NCI-H82 treated with DMSO at 0.1 percent for 48 hours (cell line): ENCODE results near the gene RYR3.

Experiments
- DNase-seq: peaks from one replicate; lab custom pipeline; 2025; ENCODE audit not compliant: unreplicated experiment; lab: John Stamatoyannopoulos, UW

RYR3 gene

DNA sequence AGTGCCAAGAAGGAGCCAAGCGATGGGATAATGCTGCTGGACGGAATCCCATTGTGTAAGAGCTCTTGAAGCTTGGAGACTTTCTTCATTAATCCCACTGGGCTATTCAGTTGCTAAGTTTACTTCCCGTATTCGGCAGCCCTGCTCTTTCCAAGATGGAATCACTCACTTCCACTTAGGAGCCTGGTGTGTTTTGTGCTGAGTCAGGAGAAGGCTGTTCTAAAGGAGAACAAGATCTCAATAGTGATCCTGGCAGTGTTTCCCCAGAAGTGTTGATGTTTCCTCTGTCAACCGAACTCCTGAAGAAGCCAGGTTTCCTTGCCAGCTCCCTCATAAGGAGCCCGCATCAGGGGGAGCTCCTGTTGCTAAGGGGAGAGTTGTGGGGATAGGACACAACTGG lies 387.4 kb downstream of the RYR3 start:
- no peak for DNase-seq

DNA sequence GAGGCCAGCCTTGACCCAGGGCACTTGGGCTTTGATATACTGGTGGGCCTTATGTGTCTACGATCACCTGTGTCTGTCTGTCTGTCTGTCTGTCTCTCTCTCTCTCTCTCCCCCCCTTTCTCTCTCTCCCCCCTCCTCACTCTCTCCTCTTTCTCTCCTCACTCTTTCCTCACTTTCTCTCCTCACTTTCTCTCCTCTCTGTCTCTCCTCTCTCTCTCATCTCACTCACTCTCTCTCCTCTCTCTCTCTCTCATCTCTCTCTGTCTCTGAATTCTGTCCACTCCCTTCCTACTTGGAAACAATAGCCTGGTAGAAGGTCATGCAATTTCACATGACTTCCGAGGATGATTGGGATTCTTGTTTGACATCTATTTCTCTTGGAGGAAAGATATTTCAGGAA lies 388.4 kb downstream of the RYR3 start:
- DNase-seq, result no peak

GRCh38 chr15:33699691-33700447 lies 389.1 kb downstream of the RYR3 start:
- no peak for DNase-seq

DNA sequence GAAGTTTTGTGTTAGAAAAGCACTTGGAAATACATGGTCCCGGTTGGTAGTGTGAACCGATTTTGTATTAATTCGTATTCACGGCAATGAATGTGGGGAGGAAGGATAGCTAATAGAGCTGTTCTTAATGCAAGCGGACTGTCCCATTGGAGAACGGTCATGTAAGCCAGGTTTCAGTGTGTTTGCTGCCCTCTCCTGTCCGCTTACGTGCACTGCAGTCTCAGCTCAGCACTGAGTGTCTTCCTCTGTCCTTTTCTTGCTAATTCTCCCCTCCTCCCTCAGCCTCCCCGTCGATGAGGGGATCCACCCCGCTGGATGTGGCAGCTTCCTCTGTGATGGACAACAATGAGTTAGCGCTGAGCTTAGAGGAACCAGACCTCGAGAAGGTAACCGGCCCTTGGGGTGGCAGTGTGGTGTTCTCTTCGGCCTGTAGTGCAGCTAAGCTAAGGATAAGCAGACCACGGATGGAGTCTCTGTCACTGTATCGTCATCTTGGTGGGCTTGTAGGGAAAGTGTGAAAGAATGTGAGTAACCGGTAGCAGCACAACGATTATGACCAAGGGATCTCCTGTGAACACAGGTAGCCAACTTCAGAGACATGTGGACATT lies 390.0 kb downstream of the RYR3 start:
- DNase-seq, result peak; percentile 35

DNA sequence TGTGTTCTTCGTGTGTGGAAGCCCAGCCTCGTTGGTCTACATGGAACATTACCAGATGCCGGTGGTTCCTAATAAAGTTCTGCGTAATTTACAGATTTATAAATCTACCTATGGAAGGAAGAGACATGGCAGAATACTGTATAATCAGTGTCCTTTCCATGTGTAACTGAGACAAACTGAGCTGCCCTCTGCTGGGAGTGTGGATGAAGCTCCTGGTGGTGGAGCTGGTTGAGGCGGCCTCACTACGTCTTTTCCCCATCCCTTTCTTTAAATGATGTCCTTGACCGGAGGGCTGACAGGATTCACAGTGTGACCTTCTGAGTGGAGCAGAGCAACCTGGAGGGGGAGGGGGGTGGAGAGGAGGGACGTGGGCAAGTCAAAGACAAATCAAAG lies 390.5 kb downstream of the RYR3 start:
- no peak for DNase-seq

DNA sequence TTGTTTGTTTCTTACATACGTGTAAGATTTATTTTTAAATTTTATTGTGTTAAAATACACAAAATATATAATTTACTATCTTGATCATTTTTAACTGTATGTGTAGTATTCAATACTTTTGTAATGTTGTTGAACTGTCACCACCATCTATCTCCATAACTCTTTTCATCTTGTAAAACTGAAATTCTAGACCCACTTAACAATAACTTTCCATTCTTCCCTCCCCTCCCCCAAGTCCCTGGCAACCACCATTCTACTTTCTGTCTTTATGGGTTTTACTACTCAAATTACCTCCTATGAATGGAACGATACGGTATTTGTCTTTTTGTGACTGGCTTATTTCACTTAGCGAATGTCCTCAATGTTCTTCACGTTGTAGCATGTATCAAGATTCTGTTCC lies 395.4 kb downstream of the RYR3 start:
- DNase-seq, result no peak

DNA sequence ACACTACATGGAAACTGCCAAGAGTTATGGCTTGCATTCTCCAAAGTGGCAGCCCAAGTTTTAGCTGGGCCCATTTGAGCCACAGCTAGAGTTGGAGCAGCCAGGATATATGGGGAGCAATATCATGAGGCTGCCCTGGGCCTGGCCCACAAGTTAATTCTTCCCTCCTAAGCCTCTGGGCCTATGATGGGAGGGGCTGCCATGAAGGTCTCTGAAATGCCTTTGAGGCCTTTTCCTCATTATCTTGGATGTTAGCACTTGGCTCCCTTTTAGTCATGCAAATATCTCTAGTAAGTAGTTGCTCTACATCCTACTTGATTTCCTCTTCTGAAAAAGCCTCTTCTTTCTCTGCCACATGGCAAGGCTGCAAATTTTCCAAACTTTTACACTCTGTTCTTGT lies 400.0 kb downstream of the RYR3 start:
- DNase-seq, result no peak

GRCh38 chr15:33716025-33716424 lies 405.3 kb downstream of the RYR3 start:
- DNase-seq, result no peak

DNA sequence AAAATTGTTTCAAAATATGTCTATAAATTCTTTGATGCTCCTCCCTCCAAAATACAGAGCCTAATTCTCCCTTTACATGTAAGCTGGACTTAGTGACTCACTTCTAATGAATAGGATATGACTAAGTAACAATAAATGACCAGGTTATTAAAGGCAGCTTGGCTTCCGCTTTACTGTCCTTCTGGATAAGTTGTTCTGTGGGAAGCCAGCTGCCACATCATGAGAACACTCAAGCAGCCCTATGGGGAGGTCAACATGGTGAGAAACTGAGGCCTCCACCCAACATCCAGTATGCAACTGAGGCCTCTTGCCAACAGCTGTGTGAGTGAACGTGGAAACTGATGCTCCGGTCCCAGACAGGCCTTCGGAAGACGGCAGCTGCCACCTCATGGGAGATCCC lies 410.2 kb downstream of the RYR3 start:
- DNase-seq, result no peak

- no peak for DNase-seq
Measured at GRCh38 chr15:33722005-33722672, 411.4 kb downstream of the RYR3 start.

DNA sequence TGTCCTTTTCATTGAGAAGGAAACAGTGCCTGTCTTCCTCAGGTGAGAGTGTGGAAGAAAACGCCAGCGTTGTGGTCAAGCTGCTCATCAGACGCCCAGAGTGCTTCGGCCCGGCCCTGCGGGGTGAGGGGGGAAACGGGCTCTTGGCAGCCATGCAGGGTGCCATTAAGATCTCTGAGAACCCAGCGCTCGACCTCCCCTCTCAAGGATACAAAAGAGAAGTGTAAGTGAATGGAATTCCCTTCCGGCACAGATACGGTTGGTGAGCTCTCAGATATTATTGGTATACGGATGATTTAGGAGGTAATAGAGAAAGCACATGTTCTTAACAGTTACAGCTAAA lies 411.9 kb downstream of the RYR3 start:
- no peak for DNase-seq

DNA sequence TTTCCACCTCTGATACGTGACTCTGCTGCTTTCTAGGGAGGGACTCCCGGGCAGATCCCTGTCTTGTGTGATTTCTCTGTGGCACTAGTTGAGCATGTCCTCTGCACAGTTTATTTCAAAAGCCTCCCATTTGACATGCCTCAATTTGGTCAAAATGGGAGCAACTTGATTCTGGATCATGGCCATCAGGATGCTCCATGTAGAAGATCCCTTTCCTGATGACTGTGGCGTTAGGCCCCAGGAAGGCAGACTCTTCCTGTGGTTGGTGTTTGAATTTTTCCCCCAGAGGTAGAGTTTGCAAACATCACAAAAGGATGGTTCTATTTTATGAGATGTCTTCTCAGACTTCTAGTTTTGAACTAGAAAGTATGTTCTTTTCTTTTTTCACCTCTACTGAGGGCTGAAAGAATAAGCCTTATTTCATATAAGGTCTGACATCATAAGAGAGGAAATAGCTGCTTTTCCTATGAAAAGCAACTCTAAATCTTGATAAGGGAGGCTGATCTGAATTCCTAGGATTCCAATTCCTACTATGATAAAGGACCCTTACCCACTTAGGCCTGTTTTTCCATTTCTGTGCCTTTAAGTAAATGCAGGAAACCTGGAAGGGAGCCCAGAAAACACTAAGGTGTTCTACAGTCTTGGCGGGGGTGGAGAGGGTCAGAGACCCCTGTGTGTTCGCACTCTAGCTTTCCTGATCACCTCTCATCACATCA lies 413.7 kb downstream of the RYR3 start:
- no peak for DNase-seq

DNA sequence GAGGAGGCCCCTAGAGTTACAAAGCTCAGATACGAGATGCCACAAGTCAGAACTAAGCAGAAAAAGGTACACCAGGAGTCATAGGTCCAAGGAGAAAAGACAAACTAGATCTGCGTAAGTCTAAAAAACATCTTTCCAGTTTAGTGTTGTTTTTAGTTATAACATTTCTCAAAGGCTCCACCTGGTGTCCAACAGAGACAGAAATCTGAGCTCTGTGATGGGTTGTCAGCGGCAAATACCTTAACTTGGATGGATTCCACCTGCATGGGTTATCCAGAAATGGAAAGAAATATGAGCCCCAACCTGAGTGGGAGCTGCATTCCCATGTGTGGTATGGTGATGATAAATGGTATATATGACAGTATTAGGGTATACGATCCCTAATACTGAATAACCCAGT lies 418.9 kb downstream of the RYR3 start:
- DNase-seq, result no peak

GRCh38 chr15:33730815-33731214 lies 420.0 kb downstream of the RYR3 start:
- no peak for DNase-seq

DNA sequence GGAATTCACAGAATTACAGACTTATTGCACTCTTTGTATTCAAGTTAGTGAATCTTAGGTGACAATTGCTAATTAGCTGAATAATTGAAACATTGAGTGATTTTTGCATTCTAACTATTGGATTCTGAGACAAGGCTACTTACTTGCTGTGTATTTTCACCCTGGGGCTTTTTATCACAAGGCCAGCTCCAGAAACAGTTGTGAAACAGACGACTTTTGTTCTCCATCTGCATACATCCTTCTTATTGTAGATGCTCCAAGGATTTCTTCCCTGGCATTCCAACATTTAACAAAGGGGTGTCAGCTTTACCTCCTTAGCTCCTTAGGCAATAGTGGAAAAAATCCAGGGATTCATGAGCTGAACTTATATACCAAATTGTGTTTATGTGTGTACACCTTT lies 424.4 kb downstream of the RYR3 start:
- no peak for DNase-seq

DNA sequence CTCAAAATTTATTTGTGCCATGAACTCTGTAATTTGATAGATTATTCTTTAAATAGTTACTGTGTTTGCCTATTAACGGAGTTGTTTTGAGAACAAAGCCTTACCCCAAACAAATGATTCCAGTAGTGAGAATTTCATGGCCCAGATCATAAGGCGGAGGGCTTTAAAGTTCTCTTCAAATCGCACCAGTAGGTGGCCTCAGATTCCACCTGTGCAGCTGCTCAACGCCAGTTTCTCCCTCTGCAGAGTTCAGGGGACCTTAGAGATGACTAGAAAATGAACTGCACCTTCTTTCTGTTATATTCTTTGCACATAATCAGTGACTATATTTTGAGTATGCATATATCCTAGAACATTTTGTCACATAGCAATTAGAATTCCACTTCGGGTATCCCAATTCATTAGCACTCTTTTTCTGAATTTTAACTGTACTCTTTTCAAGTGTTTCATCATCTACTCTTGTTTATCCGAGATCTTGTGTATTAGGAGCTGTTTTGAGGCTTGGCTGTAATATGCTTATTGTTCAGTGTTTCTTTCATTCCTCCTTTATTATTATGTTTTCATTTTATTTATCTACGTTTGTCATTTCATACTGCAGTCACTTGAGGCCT lies 425.0 kb downstream of the RYR3 start:
- DNase-seq, result peak; percentile 2

- DNase-seq, result no peak
Measured at GRCh38 chr15:33737687-33738601, 427.2 kb downstream of the RYR3 start.

DNA sequence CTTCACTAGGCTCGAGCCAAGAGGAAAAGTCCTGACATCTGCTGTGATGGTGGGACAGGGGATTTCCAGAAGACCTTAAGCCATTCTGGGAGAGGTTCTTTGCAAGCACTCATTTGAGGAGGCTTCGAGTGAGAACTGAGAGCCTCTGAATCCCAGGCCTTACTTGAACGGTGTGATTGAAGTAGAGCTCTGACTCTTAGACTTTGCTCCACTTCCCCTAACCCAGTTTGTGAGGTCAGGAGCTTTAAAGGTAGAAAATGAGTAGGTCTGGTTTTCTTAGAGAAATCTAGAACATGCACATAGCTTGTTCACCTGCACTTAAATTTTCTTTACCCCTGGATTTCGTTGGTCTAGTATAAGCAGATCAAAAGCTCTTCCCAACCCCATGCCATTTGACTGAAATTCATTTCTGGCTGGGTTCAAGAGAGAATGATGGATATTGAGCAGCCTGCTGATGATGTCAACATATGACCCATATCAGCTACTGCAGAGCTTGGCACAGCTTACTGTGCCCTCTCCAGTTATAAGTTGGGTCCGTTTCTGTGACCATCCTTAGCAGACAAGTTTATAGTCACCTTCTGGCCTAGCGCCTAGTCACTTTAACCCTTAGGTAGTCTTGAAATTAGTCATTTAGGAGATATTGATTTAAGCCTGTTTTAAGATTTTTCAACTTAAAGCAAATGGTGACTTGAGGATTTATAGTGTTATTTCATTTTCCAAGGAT lies 428.3 kb downstream of the RYR3 start:
- DNase-seq, result no peak

DNA sequence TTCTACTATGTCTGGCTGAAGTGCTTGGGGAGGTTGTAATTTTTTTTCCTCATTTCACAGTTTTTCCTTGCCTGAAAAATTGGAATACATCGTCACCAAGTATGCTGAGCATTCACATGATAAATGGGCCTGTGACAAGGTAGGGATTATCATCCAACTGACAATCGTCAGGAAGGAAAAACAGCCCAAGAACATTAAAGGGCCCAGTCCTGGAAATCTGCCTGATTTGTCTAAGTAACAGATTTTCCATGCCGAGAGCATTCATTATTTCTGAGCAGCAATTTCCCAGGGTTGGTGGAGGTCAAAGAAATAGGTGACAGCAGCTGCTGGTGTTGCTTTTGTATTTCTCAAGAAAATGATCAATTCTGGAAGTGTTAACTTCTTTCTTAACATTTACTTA lies 431.5 kb downstream of the RYR3 start:
- DNase-seq, result no peak

DNA sequence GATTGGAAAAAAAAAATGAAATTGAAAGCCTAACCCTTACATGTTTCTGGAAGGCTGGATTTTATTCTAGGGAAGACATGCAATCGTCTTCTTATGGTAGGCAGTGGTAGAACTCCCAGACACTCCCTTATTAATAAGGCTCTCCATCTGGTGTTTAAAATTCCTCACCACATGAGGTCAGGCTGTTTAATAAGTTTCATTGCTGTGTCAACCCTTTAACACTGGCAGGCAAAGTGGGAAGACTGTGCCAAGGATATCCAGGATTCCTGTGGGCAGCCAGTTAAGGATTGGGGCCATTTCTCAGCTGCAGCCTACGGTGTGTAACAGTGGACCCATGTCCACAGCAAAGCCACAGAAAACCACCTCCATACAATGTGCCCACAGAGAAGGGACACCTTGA lies 432.0 kb downstream of the RYR3 start:
- no peak for DNase-seq
